Esophagus muscularis mucosa (tissue), 4 donors: ENCODE data around the gene NPTX1. TPM values are rescaled to one million over a fixed set of nuclear protein-coding genes. Genes with fewer than 3 reads are reported as not detected.

Source experiments
- DNase-seq: peaks from one replicate; pipeline ENCODE4 v3.0.0-alpha.2; 2017; ENCODE audit errors: extremely low spot score
- H3K27ac ChIP-seq, 4 donors: fragments of 200-600 bp; sonication (generic); replicated peaks in 1 of 4; 1 replicate in 3 of 4; 2 replicates in 1 of 4; pipeline ENCODE4 v1.5.1; 2016 to 2019; ENCODE audit warnings: mild to moderate bottlenecking in 1 of 4
- H3K27me3 ChIP-seq, 4 donors: fragments of 200-600 bp; sonication (generic); one replicate each; pipeline versions ENCODE4 v1.5.1 to v1.6.0; 2016 to 2019
- H3K36me3 ChIP-seq, 4 donors: fragments of 200-600 bp; sonication (generic); one replicate each; pipeline ENCODE4 v1.5.1; 2016 to 2019
- H3K4me1 ChIP-seq, 4 donors: fragments of 200-600 bp; sonication (generic); one replicate each; pipeline ENCODE4 v1.5.1; 2016 to 2019
- H3K4me3 ChIP-seq, 4 donors: fragments of 200-600 bp; sonication (generic); 1 replicate in 2 of 4; 2 replicates in 2 of 4; pipeline ENCODE4 v1.5.1; 2016 to 2019; ENCODE audit warnings: mild to moderate bottlenecking in 4 of 4, moderate library complexity in 1 of 4
- H3K9me3 ChIP-seq, 4 donors: fragments of 200-600 bp; sonication (generic); 1 replicate in 3 of 4; 2 replicates in 1 of 4; pipeline ENCODE4 v1.5.1; 2016 to 2019
- EP300 ChIP-seq: sonication (generic); formaldehyde crosslinking; IDR thresholded peaks from one replicate; pipeline ENCODE4 v1.6.1; 2017; ENCODE audit warnings: antibody characterized with exemption
- POLR2A ChIP-seq: fragments of 450-650 bp; IDR thresholded peaks from one replicate; pipeline ENCODE4 v1.6.1; 2017; ENCODE audit warnings: antibody characterized with exemption, moderate library complexity, mild to moderate bottlenecking, low read depth
- POLR2AphosphoS5 ChIP-seq, 2 donors: sonication (generic); formaldehyde crosslinking; IDR thresholded peaks; one replicate each; pipeline ENCODE4 v1.6.1; 2017; ENCODE audit warnings: antibody characterized with exemption in 2 of 2
- WGBS: methylation state at CpG from one replicate; pipeline ENCODE4 v1.1.5; 2018; 5-methylcytosine and 5-hydroxymethylcytosine counted together
- intact Hi-C: fragments of 100-400 bp; cut with DNase I; formaldehyde crosslinking; loops from one replicate; pipeline ENCODE4 v1.15.1; 2023
- total RNA-seq, 4 donors: library from RNA; depleted of rRNA; stranded (reverse); fragments of >200 nt; gene quantifications; one replicate each; pipeline versions ENCODE4 v1.1.0 to v1.2.1, GENCODE V29; 2016
- TF ChIP-seq, protein P1 (sequence below), 3 experiments: fragments of 200-600 bp in 2 of 3; fragments of 450-650 bp in 1 of 3; sonication (generic) in 2 of 3; IDR thresholded peaks; one replicate each; pipeline ENCODE4 v1.5.1; 2017 to 2019; ENCODE audit warnings: antibody characterized with exemption in 3 of 3, mild to moderate bottlenecking in 2 of 3, moderate library complexity in 1 of 3

NPTX1 gene
- total RNA-seq, 4 donors from 2014 or later = 0.42 to 5.5 (median 4.1) TPM

- H3K4me3 ChIP-seq = no peak overlapping the region
- no peak overlapping the region for H3K27ac ChIP-seq
- H3K27me3 ChIP-seq = peaks cover 0 to 39% (median 2%) of the 10 kb centered on the region in 4 donors
- DNase-seq = no peak
- TF ChIP-seq POLR2AphosphoS5 (IDR thresholded peaks at IDR 0.05) (no peak), POLR2A (no peak)
- TF ChIP-seq, protein P1, sequence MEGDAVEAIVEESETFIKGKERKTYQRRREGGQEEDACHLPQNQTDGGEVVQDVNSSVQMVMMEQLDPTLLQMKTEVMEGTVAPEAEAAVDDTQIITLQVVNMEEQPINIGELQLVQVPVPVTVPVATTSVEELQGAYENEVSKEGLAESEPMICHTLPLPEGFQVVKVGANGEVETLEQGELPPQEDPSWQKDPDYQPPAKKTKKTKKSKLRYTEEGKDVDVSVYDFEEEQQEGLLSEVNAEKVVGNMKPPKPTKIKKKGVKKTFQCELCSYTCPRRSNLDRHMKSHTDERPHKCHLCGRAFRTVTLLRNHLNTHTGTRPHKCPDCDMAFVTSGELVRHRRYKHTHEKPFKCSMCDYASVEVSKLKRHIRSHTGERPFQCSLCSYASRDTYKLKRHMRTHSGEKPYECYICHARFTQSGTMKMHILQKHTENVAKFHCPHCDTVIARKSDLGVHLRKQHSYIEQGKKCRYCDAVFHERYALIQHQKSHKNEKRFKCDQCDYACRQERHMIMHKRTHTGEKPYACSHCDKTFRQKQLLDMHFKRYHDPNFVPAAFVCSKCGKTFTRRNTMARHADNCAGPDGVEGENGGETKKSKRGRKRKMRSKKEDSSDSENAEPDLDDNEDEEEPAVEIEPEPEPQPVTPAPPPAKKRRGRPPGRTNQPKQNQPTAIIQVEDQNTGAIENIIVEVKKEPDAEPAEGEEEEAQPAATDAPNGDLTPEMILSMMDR (IDR thresholded peaks at IDR 0.05) = no peak
- H3K9me3 ChIP-seq = no peaks in the 10 kb centered on the region
- 83% methylated on average over 11 of the region's 20 CpGs for WGBS
- H3K4me1 ChIP-seq = peaks cover 7 to 19% (median 13%) of the 10 kb centered on the region in 4 donors
- intact Hi-C loops = no loop called here
- peaks cover 0 to 2% (median under 1%) of the 10 kb centered on the region in 4 donors for H3K36me3 ChIP-seq
Measured at GRCh38 chr17:80465327-80465974, 11.0 kb downstream of the NPTX1 start.

DNA sequence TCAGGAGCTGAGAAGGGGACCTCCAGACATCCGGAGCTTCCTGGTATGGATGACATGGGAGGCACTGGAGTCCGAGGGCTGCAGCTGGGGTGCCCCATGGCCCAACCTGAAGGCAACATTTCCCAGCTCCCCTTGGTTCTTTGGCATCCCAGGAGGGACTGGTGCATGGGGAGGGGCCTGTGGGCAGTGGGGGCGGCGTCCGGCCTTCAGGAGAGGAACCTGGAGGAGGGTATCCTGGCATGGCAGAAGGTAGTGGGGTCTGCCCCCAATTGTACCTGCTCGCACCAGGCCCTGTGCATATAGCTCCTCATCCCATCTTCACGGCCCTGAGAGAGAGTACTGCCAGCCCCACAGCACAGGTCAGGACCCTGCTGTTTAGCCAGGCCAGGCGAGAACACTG lies 11.9 kb downstream of the NPTX1 start:
- peaks cover 0 to 29% (median 2%) of the 10 kb centered on the region in 4 donors for H3K27me3 ChIP-seq
- TF ChIP-seq POLR2A = no peak
- TF ChIP-seq, protein P1 (IDR thresholded peaks at IDR 0.05) = no peak
- TF ChIP-seq EP300 = no peak
- no peak for TF ChIP-seq POLR2AphosphoS5 (IDR thresholded peaks at IDR 0.05)
- no peaks in the 10 kb centered on the region for H3K36me3 ChIP-seq
- H3K27ac ChIP-seq = no peak overlapping the region
- H3K4me1 ChIP-seq = peaks cover 7 to 27% (median 21%) of the 10 kb centered on the region in 4 donors
- no peak overlapping the region for H3K4me3 ChIP-seq
- DNase-seq = no peak
- intact Hi-C loops = no loop called here
- 73% methylated on average over 6 of the region's 8 CpGs for WGBS
- H3K9me3 ChIP-seq = no peaks in the 10 kb centered on the region

DNA sequence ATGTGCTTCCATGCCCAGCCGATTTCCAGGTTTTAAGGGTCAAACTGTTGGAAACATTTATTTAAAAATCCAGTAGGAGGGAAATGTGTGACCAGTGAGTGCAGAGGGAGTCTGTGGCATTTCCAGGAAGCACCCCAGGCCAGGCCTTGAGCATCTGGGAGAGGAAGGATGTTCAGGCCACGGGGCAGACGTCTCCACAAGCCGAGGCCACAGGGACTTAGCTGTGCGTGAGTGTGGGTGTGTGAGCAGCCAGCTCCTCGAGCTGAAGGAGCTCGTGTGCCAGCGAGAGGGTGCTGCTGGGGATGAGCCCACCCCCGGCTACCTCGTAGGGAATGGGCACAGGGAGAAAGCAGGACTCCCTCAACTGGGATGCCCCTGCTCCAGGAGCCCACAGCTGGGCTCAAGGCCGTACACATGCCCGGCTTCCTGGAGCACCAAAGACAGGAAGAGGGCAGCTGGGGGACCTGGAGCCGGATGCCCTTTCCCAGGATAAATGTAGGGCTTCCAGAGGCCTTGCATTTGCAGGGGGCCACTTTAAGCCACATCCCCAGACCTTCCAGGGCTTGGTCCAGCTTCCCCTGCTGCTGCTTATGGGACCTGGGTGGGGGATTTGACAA lies 12.5 kb downstream of the NPTX1 start:
- peaks cover 7 to 27% (median 22%) of the 10 kb centered on the region in 4 donors for H3K4me1 ChIP-seq
- no peaks in the 10 kb centered on the region for H3K36me3 ChIP-seq
- no peak overlapping the region for H3K4me3 ChIP-seq
- DNase-seq = no peak
- intact Hi-C loops = no loop called here
- no peaks in the 10 kb centered on the region for H3K9me3 ChIP-seq
- TF ChIP-seq EP300 = no peak
- TF ChIP-seq POLR2AphosphoS5 (IDR thresholded peaks at IDR 0.05) = no peak
- no peak for TF ChIP-seq POLR2A
- TF ChIP-seq, protein P1 (IDR thresholded peaks at IDR 0.05) = no peak
- H3K27me3 ChIP-seq = peaks cover 0 to 23% (median 2%) of the 10 kb centered on the region in 4 donors
- WGBS = 68% methylated on average over 9 of the region's 13 CpGs
- no peak overlapping the region for H3K27ac ChIP-seq

- Histone ChIP-seq H3K27ac (peak overlapping the region in 1 of 4 donors; percentile 60), H3K4me1 (peaks cover 15 to 41% (median 34%) of the 10 kb centered on the region in 4 donors), H3K36me3 (no peaks in the 10 kb centered on the region), H3K4me3 (no peak overlapping the region), H3K27me3 (peaks cover 0 to 10% (median 2%) of the 10 kb centered on the region in 4 donors), H3K9me3 (no peaks in the 10 kb centered on the region)
- no peak for DNase-seq
- WGBS = 53% methylated on average over 14 of the region's 20 CpGs
- intact Hi-C loops = no loop called here
- no peak for TF ChIP-seq POLR2A
- TF ChIP-seq EP300 = no peak
- TF ChIP-seq, protein P1 (IDR thresholded peaks at IDR 0.05) = no peak
- TF ChIP-seq POLR2AphosphoS5 (IDR thresholded peaks at IDR 0.05) = no peak
Measured at GRCh38 chr17:80461528-80462160, 14.8 kb downstream of the NPTX1 start.
